Muscle of arm (tissue), 12 donors: ENCODE data around the gene HOXA5. TPM values are rescaled to one million over a fixed set of nuclear protein-coding genes. Genes with fewer than 3 reads are reported as not detected.
A peak's percentile ranks its signal among the peaks of the same experiment; 100 is the strongest.

Experiments
- DNase-seq: peaks from one replicate; pipeline ENCODE4 v3.0.0-alpha.2; 2013
- polyA plus RNA-seq, 12 donors: library from polyadenylated mRNA; unstranded; fragments of 120-200 nt; gene quantifications; one replicate each; pipeline ENCODE4 v1.2.1, GENCODE V29; 2013; ENCODE audit not compliant: insufficient read length in 12 of 12

Gene HOXA5
- polyA plus RNA-seq, 12 donors = 11.3 to 35.3 (median 17.6) TPM; not detected in 1

GRCh38 chr7:27108390-27109127 is 34.9 kb downstream of the HOXA5 start:
- DNase-seq = no peak

GRCh38 chr7:27107391-27108381 is 35.8 kb downstream of the HOXA5 start:
- no peak for DNase-seq

GRCh38 chr7:27106901-27107240 is 36.6 kb downstream of the HOXA5 start:
- no peak for DNase-seq

DNA sequence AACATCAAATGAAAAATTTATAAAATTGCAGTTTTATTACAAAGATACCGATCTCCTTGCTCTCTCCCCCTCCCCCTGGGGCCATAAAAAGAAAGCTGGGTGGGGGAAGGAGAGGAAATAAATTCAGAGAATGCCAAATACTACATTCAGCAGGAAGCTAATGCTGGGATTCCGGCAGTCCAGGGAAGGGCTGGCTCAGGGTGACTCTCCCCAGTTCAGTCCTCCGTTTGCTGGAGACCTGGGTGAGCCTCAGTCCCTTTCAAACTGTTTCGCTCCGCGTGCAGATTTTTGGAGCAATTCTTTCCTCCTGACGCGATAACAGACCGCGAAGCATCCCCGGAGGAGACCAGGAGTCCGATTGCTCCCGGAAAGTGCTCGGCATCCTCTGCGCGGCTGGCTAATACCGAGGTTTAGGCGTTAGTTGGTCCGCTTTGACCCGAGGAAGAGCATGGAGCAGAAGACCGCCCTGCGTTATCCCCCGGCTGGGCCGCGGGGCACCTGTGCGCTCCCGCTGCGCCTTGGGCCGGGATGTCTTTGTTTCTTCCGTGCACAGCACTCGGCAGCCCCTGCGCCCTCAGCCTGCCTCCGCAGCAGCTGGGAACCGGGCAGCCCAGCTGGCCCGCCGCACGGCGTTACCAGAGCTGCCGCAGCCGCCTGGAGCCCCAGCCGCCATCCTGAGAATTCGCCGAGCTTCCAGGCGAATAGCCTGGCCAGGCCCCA is 37.1 kb downstream of the HOXA5 start:
- no peak for DNase-seq

GRCh38 chr7:27105301-27106031 is 38.0 kb downstream of the HOXA5 start:
- no peak for DNase-seq

DNA sequence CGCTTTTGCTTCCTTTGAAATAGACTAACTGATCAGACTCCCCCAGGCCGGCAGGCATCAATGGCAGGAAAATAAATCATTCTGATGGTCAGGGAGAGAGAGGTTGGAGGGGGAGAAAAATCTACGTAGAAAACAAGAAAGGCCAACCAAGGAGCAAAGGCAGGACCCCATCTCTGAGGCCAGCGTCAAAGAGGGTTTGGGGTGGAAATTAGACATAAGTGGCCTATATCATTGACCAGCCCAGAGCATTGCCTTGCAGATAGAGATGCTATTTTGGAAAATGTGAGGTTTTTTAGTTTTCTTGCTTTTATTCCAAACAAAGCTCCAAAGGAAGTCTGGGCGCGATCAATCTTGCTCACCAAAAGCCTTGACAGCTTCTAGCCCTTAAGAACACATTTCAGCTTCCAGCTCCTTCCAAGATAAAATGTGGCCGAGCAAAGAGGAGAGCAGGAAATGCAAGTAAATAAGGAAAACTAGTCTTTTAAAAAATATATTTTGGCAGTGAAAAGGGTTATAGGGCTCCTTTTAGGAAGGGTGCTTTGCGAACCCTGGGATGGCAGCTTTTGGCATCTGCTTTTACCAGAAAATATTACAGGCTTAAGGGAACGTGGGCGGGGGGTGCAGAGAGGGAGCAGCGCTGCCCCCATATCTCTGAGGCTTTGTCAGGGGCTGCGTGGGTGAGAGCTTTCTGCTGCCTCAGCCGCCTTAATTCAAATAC is 39.0 kb downstream of the HOXA5 start:
- no peak for DNase-seq

GRCh38 chr7:27103489-27104226 is 39.8 kb downstream of the HOXA5 start:
- no peak for DNase-seq

- DNase-seq = no peak
These were observed 40.7 kb downstream of the HOXA5 start, which contains the start of gene HOXA2 for GRCh38 chr7:27102581-27103442. HOXA2 (minus strand) TSS chr7:27102683; CDS start chr7:27102500, 183 bp downstream.

DNA sequence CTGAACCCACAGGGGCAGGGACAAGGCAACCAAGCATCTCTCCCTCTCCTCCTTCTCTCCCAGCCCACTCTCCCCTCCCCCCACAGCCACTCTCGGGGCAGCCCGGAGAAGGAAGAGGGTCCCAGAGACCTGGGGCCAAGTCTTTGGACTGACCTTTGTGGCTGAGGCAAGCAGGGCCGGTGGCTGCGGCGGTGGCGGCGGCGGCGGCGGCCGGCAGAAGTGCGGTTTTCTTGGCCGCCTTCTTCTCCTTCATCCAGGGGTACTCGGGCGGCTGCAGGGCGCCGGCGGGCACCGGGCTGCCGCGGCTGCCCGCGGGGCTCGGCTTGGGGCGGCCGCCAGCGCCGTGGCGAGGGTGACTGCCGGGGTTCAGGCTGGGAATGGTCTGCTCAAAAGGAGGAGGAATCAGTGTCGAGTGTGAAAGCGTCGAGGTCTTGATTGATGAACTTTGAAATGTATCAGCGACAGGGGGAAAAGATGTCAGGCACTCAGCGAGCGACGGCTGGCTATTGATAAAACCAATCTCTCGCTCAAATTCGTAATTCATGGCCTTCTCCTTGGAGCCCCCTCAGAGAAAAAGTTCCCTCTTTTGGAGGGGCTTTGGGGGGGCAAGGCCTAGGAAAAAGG is 41.4 kb downstream of the HOXA5 start:
- DNase-seq = no peak

- peak; percentile 43 for DNase-seq
These were observed 42.1 kb downstream of the HOXA5 start for GRCh38 chr7:27101171-27101956.

DNA sequence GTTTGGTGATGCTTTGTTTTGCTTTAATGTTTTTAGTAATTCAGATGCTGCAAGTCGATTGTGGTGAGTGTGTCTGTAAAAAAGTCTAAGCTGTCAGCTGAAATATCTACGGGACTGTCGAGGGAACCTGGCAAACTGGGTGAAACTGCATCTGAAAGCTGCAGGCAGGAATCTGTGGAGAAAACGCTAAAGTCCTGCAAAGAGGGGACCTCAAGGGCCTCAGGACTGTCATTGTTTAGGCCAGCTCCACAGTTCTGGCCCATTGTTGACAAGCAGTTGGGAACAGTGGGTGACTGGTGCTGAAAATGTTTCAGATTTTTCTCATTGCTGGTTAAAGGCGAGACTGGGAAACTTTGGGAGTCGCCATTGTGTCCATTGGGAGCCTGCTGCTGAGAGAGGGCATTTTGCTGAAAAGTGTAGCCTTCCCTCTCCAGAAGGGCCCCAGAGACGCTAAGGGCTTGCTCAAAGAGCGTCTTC is 42.7 kb downstream of the HOXA5 start:
- peak; percentile 28 for DNase-seq

DNA sequence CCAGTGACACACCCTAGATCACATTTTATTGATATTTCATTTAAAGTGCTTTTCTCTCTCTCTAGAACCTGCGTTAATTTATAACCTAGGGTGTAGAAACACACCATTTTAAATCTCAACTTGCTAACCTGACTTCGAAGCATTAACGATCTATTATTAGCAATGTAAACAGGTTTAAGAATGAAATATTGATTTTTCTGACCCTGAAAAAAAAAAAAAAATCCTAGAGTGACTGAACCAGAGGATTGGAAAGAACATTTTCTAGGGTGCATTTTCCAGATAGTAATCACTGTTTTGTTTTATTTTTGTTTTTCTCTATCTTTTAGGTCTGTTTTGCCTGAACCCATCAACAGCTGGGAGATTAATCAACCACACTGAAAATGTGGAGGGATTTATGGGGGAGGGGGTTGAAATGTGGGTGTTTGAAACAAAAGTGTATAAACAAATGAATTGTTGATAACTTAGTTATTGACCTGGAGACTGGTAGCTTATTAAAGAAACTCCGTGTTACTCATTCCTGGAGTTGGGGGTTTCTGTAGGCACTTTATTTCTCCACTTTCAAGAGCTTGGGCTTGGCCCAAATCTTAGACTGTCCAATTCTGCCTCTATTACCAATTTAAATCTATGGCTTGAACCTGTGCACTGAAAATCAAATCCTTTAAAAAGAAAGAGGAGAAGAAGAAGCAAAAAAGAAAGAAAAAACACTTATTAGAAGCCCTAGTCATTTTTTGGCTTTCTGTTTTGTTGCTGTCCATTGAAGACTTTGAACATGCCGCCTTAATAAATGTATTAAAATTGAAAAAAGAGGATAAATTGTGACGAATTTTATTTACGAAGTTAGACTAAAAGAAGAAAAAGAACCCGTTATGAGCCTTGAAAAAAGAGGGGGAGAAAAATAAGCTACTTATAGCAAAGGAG is 43.8 kb downstream of the HOXA5 start:
- no peak for DNase-seq

GRCh38 chr7:27098578-27099451 is 44.7 kb downstream of the HOXA5 start:
- peak; percentile 63 for DNase-seq

- no peak for DNase-seq
These were observed 45.5 kb downstream of the HOXA5 start for GRCh38 chr7:27097686-27098577.
